Measurements from ENCODE around the gene SMG9. TPM values are rescaled to one million over a fixed set of nuclear protein-coding genes. Genes with fewer than 3 reads are reported as not detected.

The SMG9 gene
- total RNA-seq, 1 experiment from 2014 or later: 76.0 TPM

DNA sequence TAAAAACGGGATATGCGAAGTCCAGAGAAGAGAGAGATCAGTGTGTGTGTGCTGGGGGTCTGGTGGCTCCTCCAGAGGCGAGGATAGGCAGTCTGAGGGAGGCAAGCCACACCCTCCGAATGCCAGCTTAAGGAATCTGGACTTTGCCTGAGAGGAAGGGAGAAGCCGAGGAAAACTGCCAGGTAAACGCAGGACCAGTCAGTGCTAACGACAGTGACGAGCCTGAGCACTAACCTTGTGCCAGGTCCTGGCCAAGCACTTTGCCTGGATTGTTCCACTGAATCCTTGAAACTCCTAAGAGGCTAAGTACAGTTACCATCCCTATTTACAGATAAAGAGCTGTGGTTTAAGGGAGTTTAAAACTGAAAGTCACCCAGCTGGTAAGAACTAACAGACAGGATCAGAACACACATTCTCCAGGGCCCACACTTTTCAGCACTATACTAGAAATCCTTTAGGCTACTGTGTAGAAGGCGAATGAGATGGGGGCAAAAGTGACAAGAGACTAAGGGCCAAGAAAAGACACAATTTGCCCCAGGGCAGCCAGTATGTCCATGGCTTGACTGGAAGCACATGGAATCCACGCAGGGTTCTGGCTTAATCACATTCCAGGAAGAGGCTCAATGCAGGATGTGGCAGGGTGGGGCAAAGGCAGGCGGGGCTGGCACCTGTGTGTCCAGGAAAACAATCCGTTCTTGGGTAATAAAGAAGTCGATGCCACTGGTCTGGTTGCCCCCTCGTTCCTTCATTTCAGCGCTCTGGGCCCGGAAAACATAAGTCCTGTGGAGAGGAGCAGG, 15.1 kb downstream of the SMG9 start:
- no TSS peak for BruUV-seq (replicated peaks)
- intact Hi-C loops (cut with micrococcal nuclease): no loop called here
- ChIA-PET CTCF (interaction anchor here (0.6 to 2.3 kb wide), 8 partner anchors 13 to 212 kb away, joined by 3 to 7 read pairs (median 4); partner anchors contain the start of gene SMG9), POLR2A (interaction anchor here (0.6 to 3.9 kb wide), 9 partner anchors 14 to 264 kb away, joined by 3 to 30 read pairs (median 6); partner anchors contain the start of genes PLAUR and SMG9)
- TF ChIP-seq, protein P1, sequence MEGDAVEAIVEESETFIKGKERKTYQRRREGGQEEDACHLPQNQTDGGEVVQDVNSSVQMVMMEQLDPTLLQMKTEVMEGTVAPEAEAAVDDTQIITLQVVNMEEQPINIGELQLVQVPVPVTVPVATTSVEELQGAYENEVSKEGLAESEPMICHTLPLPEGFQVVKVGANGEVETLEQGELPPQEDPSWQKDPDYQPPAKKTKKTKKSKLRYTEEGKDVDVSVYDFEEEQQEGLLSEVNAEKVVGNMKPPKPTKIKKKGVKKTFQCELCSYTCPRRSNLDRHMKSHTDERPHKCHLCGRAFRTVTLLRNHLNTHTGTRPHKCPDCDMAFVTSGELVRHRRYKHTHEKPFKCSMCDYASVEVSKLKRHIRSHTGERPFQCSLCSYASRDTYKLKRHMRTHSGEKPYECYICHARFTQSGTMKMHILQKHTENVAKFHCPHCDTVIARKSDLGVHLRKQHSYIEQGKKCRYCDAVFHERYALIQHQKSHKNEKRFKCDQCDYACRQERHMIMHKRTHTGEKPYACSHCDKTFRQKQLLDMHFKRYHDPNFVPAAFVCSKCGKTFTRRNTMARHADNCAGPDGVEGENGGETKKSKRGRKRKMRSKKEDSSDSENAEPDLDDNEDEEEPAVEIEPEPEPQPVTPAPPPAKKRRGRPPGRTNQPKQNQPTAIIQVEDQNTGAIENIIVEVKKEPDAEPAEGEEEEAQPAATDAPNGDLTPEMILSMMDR (IDR thresholded peaks at IDR 0.05; ENCODE audit: unreplicated experiment): no peak
- Mint-ChIP-seq H3K27ac (ENCODE audit: low read depth, unreplicated experiment) (peak overlapping the region; percentile 94), H3K9me3 (ENCODE audit: unreplicated experiment) (no peaks in the 10 kb centered on the region), H3K27me3 (ENCODE audit: insufficient read depth, unreplicated experiment) (no peaks in the 10 kb centered on the region), H3K4me1 (ENCODE audit: insufficient read depth, unreplicated experiment) (peaks cover 27% of the 10 kb centered on the region), H3K36me3 (ENCODE audit: insufficient read depth, unreplicated experiment) (peaks cover 83% of the 10 kb centered on the region), H3K4me3 (ENCODE audit: unreplicated experiment) (peak overlapping the region; percentile 43)
- DNase-seq (ENCODE audit: unreplicated experiment): peak; percentile 76

DNA sequence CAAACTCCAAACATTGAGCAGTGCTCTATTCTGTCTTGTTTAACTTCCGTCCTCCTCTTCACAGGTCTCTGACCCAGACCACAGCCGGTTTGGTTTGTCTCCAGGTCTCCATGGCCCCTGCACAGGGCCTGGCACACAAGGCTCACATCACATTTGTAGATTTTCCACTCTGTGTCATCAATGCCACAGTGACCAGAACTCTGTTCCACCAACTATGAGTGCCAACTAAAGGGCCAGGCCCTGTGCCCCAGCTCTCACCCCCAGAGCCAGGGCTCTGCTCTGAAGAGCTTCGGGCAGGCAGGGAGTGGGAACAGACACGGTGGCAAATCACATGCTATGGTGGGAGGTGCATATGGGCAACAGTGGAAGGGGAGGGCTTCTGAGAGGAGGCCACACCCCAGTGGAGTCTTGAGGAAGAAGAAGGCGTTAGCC, 16.0 kb downstream of the SMG9 start:
- peak overlapping the region; percentile 43 for H3K4me3 Mint-ChIP-seq (ENCODE audit: unreplicated experiment)
- H3K9me3 Mint-ChIP-seq (ENCODE audit: unreplicated experiment): no peaks in the 10 kb centered on the region
- TF ChIP-seq, protein P1 (IDR thresholded peaks at IDR 0.05; ENCODE audit: unreplicated experiment): no peak
- peaks cover 27% of the 10 kb centered on the region for H3K4me1 Mint-ChIP-seq (ENCODE audit: insufficient read depth, unreplicated experiment)
- ChIA-PET CTCF (interaction anchor here (2.3 kb wide), 1 partner anchor 72 kb away, joined by 7 read pairs; no protein-coding TSS in a partner anchor), POLR2A (interaction anchor here (0.7 to 3.9 kb wide), 6 partner anchors 13 to 69 kb away, joined by 3 to 30 read pairs (median 10); partner anchors contain the start of genes PLAUR and SMG9)
- peaks cover 83% of the 10 kb centered on the region for H3K36me3 Mint-ChIP-seq (ENCODE audit: insufficient read depth, unreplicated experiment)
- no peaks in the 10 kb centered on the region for H3K27me3 Mint-ChIP-seq (ENCODE audit: insufficient read depth, unreplicated experiment)
- no peak for DNase-seq (ENCODE audit: unreplicated experiment)
- H3K27ac Mint-ChIP-seq (ENCODE audit: low read depth, unreplicated experiment): peak overlapping the region; percentile 94
- intact Hi-C loops (cut with micrococcal nuclease): no loop called here
- no TSS peak for BruUV-seq (replicated peaks)

DNA sequence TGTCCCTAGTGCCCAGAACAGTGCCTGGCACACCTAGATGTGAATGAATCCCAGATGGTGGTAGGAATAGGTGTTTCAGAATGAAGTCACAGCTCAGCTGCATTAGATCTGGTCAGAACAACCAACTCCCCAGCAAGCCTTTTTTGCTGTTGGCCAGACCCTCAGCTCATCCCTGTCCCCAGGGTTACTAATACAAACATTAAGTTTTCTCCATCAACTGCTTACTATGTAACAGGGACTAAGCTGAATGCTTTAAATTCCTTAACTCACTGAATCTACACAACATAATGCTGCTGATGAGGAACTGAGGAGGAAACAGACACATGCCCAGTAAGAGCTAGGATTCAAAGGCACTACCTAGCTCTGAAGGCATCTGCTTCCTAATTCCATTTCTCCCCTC, 18.8 kb downstream of the SMG9 start:
- ChIA-PET POLR2A (interaction anchor here (1.1 to 1.2 kb wide), 2 partner anchors 21 to 44 kb away, joined by 3 read pairs; no protein-coding TSS in a partner anchor), CTCF (interaction anchor here (1.0 to 1.9 kb wide), 2 partner anchors 10 to 49 kb away, joined by 4 to 8 read pairs; no protein-coding TSS in a partner anchor)
- intact Hi-C loops (cut with micrococcal nuclease): no loop called here
- Mint-ChIP-seq H3K27ac (ENCODE audit: low read depth, unreplicated experiment) (peak overlapping the region; percentile 9), H3K9me3 (ENCODE audit: unreplicated experiment) (no peaks in the 10 kb centered on the region), H3K36me3 (ENCODE audit: insufficient read depth, unreplicated experiment) (peaks cover 71% of the 10 kb centered on the region), H3K27me3 (ENCODE audit: insufficient read depth, unreplicated experiment) (no peaks in the 10 kb centered on the region), H3K4me1 (ENCODE audit: insufficient read depth, unreplicated experiment) (peaks cover 22% of the 10 kb centered on the region), H3K4me3 (ENCODE audit: unreplicated experiment) (no peak overlapping the region)
- no TSS peak for BruUV-seq (replicated peaks)
- no peak for DNase-seq (ENCODE audit: unreplicated experiment)
- TF ChIP-seq, protein P1 (IDR thresholded peaks at IDR 0.05; ENCODE audit: unreplicated experiment): no peak

DNA sequence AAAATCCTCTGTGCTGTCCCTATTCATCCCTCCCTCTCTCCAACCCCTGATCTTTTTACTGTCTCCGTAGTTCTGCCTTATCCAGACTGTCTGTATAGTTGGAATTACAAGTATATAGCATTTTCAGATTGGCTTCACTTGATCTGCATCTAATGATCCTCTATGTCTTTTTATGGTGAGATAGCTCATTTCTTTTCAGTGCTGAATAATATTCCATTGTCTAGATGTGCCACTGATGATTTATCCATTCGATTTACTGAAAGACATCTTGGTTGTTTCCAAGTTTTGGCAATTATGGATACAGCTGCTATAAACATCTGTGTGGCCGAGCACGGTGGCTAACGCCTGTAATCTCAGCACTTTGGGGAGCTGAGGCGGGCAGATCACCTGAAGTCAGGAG, 19.7 kb downstream of the SMG9 start:
- intact Hi-C loops (cut with micrococcal nuclease): no loop called here
- peaks cover 14% of the 10 kb centered on the region for H3K4me1 Mint-ChIP-seq (ENCODE audit: insufficient read depth, unreplicated experiment)
- CTCF ChIA-PET: interaction anchor here (0.7 to 0.8 kb wide), 2 partner anchors 18 to 75 kb away, joined by 3 to 4 read pairs; no protein-coding TSS in a partner anchor
- no peaks in the 10 kb centered on the region for H3K27me3 Mint-ChIP-seq (ENCODE audit: insufficient read depth, unreplicated experiment)
- no peak for DNase-seq (ENCODE audit: unreplicated experiment)
- no TSS peak for BruUV-seq (replicated peaks)
- POLR2A ChIA-PET: interaction anchor here (1.1 kb wide), 1 partner anchor 13 kb away, joined by 3 read pairs; no protein-coding TSS in a partner anchor
- no peaks in the 10 kb centered on the region for H3K9me3 Mint-ChIP-seq (ENCODE audit: unreplicated experiment)
- H3K36me3 Mint-ChIP-seq (ENCODE audit: insufficient read depth, unreplicated experiment): peaks cover 71% of the 10 kb centered on the region
- TF ChIP-seq, protein P1 (IDR thresholded peaks at IDR 0.05; ENCODE audit: unreplicated experiment): no peak
- no peak overlapping the region for H3K27ac Mint-ChIP-seq (ENCODE audit: low read depth, unreplicated experiment)
- H3K4me3 Mint-ChIP-seq (ENCODE audit: unreplicated experiment): no peak overlapping the region
